ENCODE measurements around the gene C20orf141. TPM values are rescaled to one million over a fixed set of nuclear protein-coding genes. Genes with fewer than 3 reads are reported as not detected.
"Not testable (repeated sequence)": the region's sequence is repeated elsewhere in the genome, so short reads cannot be mapped to it uniquely, and the experiment has no call there.

Gene C20orf141
- total and polyA plus RNA-seq, 11 donors: not detected

DNA sequence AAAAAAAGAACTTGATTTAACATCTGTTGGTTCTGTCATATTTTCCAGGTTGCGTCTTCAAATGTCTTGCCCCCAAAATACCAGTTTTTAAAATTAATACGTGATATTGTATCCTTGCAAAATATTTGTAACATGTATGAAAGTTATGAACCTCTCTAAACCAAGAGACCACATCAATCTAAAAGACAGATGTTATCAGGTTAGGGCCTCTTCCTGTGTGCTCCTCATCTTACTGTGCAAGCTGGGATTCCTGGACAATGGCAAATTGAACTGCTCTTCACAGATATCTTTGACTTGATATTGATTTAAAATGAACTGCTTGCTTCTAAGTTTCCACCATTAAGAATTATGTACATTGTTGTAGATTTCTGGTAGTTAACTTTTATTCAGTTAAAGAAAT, 11.0 kb downstream of the C20orf141 start:
- DNase-seq (no peak), ATAC-seq (no peak)
- WGBS, 4 donors: 81 to 99% (median 93%) methylated on average over 2 of the region's 2 CpGs
- Histone ChIP-seq H3K4me1 (peaks cover 0 to 9% (median 0%) of the 10 kb centered on the region in 12 donors), H3K4me3 (no peak overlapping the region), H3K27me3 (peaks cover 7 to 46% (median 25%) of the 10 kb centered on the region in 9 donors), H3K36me3 (no peaks in the 10 kb centered on the region), H3K27ac (no peak overlapping the region), H3K9me3 (no peaks in the 10 kb centered on the region)
- TF ChIP-seq POLR2A (IDR thresholded peaks at IDR 0.05): no peak
- TF ChIP-seq, protein P1, sequence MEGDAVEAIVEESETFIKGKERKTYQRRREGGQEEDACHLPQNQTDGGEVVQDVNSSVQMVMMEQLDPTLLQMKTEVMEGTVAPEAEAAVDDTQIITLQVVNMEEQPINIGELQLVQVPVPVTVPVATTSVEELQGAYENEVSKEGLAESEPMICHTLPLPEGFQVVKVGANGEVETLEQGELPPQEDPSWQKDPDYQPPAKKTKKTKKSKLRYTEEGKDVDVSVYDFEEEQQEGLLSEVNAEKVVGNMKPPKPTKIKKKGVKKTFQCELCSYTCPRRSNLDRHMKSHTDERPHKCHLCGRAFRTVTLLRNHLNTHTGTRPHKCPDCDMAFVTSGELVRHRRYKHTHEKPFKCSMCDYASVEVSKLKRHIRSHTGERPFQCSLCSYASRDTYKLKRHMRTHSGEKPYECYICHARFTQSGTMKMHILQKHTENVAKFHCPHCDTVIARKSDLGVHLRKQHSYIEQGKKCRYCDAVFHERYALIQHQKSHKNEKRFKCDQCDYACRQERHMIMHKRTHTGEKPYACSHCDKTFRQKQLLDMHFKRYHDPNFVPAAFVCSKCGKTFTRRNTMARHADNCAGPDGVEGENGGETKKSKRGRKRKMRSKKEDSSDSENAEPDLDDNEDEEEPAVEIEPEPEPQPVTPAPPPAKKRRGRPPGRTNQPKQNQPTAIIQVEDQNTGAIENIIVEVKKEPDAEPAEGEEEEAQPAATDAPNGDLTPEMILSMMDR (IDR thresholded peaks at IDR 0.05): no peak
- intact Hi-C loops (cut with DNase I): no loop called here

DNA sequence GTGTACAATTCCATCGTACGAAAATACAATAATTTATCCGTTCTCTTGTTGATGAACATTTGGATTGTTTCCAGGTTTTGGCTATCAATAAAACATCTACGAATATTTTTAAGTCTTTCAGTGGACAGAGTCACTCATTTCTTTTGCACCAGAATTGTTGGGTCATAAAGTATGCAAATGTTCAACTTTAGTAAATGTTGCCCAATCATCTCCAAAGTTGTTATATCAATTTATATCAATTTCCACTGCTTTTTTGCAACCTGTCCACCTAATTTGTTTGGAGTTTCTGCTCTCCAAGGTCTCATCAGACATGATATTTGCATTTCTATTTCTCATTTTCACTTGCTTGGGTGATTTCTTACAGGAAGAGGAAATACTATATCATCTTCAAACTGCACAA, 11.9 kb downstream of the C20orf141 start:
- no peak overlapping the region for H3K27ac ChIP-seq
- no peaks in the 10 kb centered on the region for H3K9me3 ChIP-seq
- H3K27me3 ChIP-seq: peaks cover 0 to 37% (median 16%) of the 10 kb centered on the region in 9 donors
- H3K36me3 ChIP-seq: no peaks in the 10 kb centered on the region
- no peak for ATAC-seq
- WGBS, 4 donors: 87 to 92% (median 89%) methylated on average over 4 of the region's 4 CpGs
- peaks cover 0 to 7% (median 0%) of the 10 kb centered on the region in 12 donors for H3K4me1 ChIP-seq
- TF ChIP-seq POLR2A (IDR thresholded peaks at IDR 0.05): no peak
- no peak for DNase-seq
- H3K4me3 ChIP-seq: no peak overlapping the region
- intact Hi-C loops (cut with DNase I): no loop called here

- intact Hi-C loops (cut with DNase I): no loop called here
- Histone ChIP-seq H3K27ac (no peak overlapping the region), H3K4me3 (no peak overlapping the region), H3K9me3 (no peaks in the 10 kb centered on the region), H3K4me1 (peaks cover 0 to 24% (median 0%) of the 10 kb centered on the region in 12 donors), H3K27me3 (peaks cover 0 to 30% (median 10%) of the 10 kb centered on the region in 9 donors), H3K36me3 (no peaks in the 10 kb centered on the region)
- no peak for DNase-seq
- no peak for TF ChIP-seq POLR2A (IDR thresholded peaks at IDR 0.05)
- TF ChIP-seq, protein P1 (IDR thresholded peaks at IDR 0.05): no peak
- WGBS, 4 donors: 61 to 73% (median 64%) methylated on average over 6 of the region's 6 CpGs
- ATAC-seq: no peak
These were observed 14.6 kb downstream of the C20orf141 start for GRCh38 chr20:2829376-2829775.

GRCh38 chr20:2831206-2831605, 16.4 kb downstream of the C20orf141 start:
- peaks cover 0 to 24% (median 0%) of the 10 kb centered on the region in 12 donors for H3K4me1 ChIP-seq
- DNase-seq; H3K27ac ChIP-seq; H3K4me3 ChIP-seq; H3K36me3 ChIP-seq; ATAC-seq; intact Hi-C loops (cut with DNase I); H3K9me3 ChIP-seq: not testable (repeated sequence)
- WGBS, 4 donors: 73 to 91% (median 84%) methylated on average over 7 of the region's 7 CpGs
- peaks cover 0 to 27% (median 10%) of the 10 kb centered on the region in 9 donors for H3K27me3 ChIP-seq

- H3K4me3 ChIP-seq: no peak overlapping the region
- H3K9me3 ChIP-seq: no peaks in the 10 kb centered on the region
- no peak for ATAC-seq
- 89 to 94% (median 93%) methylated on average over 1 of the region's 1 CpG for WGBS, 4 donors
- TF ChIP-seq, protein P1 (IDR thresholded peaks at IDR 0.05): no peak
- no peak for TF ChIP-seq POLR2A (IDR thresholded peaks at IDR 0.05)
- peaks cover 0 to 6% (median 0%) of the 10 kb centered on the region in 9 donors for H3K36me3 ChIP-seq
- no peak overlapping the region for H3K27ac ChIP-seq
- intact Hi-C loops (cut with DNase I): no loop called here
- DNase-seq: no peak
- peaks cover 0 to 24% (median 0%) of the 10 kb centered on the region in 12 donors for H3K4me1 ChIP-seq
- H3K27me3 ChIP-seq: peaks cover 0 to 10% (median 0%) of the 10 kb centered on the region in 9 donors
These were observed 19.0 kb downstream of the C20orf141 start for GRCh38 chr20:2833761-2834160.

Measured in heart left ventricle (tissue), 16 donors.